Natural killer cell (primary cell): ENCODE results near the gene APBA2. TPM values are rescaled to one million over a fixed set of nuclear protein-coding genes. Genes with fewer than 3 reads are reported as not detected.

Source experiments
- ATAC-seq, 3 donors: fragments of 150-1000 bp in 2 of 3; fragments of 200-7000 bp in 1 of 3; cut with Tn5 transposase; 1 replicate in 1 of 3; 2 replicates in 2 of 3; pipeline ENCODE4 v1.10.0; 2021; ENCODE audit warnings: mild to moderate bottlenecking in 2 of 3, moderate library complexity in 2 of 3
- DNase-seq, 2 donors: peaks; one replicate each; pipeline versions ENCODE4 v3.0.0 to v3.0.0-alpha.2; 2013 to 2021; ENCODE audit warnings: mixed read lengths in 1 of 2
- H3K27ac ChIP-seq: one replicate; pipeline ENCODE4 v1.5.1; 2013; ENCODE audit warnings: mild to moderate bottlenecking, low read length
- H3K27me3 ChIP-seq: one replicate; pipeline ENCODE4 v1.6.1; 2013; ENCODE audit warnings: low read length; ENCODE audit not compliant: control insufficient read depth, insufficient read depth
- H3K36me3 ChIP-seq: one replicate; pipeline ENCODE4 v1.6.1; 2013; ENCODE audit warnings: low read length; ENCODE audit not compliant: control insufficient read depth, insufficient read depth
- H3K4me1 ChIP-seq: one replicate; pipeline ENCODE4 v1.6.1; 2013; ENCODE audit warnings: low read length; ENCODE audit not compliant: control insufficient read depth, insufficient read depth
- H3K4me3 ChIP-seq: one replicate; pipeline ENCODE4 v1.5.1; 2013; ENCODE audit warnings: low read length
- H3K9me3 ChIP-seq: one replicate; pipeline ENCODE4 v1.6.1; 2013; ENCODE audit warnings: low read length; ENCODE audit not compliant: control insufficient read depth, insufficient read depth
- H3K27ac Mint-ChIP-seq, 2 donors: one replicate each; pipeline ENCODE4 v1.8.0; 2022; ENCODE audit warnings: mild to moderate bottlenecking in 2 of 2, mixed read lengths in 2 of 2, moderate library complexity in 1 of 2
- H3K27me3 Mint-ChIP-seq, 2 donors: one replicate each; pipeline ENCODE4 v1.8.0; 2022; ENCODE audit warnings: low read depth in 2 of 2, mixed read lengths in 2 of 2
- H3K36me3 Mint-ChIP-seq: one replicate; pipeline ENCODE4 v1.8.0; 2022; ENCODE audit warnings: mixed read lengths
- H3K4me1 Mint-ChIP-seq, 2 donors: one replicate each; pipeline ENCODE4 v1.8.0; 2022; ENCODE audit warnings: mixed read lengths in 2 of 2
- H3K4me3 Mint-ChIP-seq: one replicate; pipeline ENCODE4 v1.8.0; 2022; ENCODE audit warnings: mild to moderate bottlenecking, moderate library complexity, mixed read lengths
- H3K9me3 Mint-ChIP-seq, 2 donors: one replicate each; pipeline ENCODE4 v1.8.0; 2022; ENCODE audit warnings: mixed read lengths in 2 of 2
- CTCF ChIP-seq: fragments of 200-600 bp; IDR thresholded peaks from one replicate; pipeline ENCODE4 v1.8.0; 2022; ENCODE audit warnings: antibody characterized with exemption
- WGBS: methylation state at CpG from one replicate; pipeline ENCODE4 v1.1.7; 2013; ENCODE audit warnings: missing lambda C conversion rate; ENCODE audit not compliant: insufficient coverage; 5-methylcytosine and 5-hydroxymethylcytosine counted together
- intact Hi-C: fragments of 100-400 bp; cut with micrococcal nuclease; formaldehyde crosslinking; loops from one replicate; pipeline ENCODE4 v1.14.2; 2022
- total RNA-seq, 4 donors: library from RNA; stranded (reverse); fragments of 120-200 nt in 1 of 4; gene quantifications; one replicate each; pipeline versions ENCODE4 v1.2.3 to v1.2.4, GENCODE V29; 2013 to 2022

The APBA2 gene
- total RNA-seq, 3 donors from 2014 or later (not counting 1 experiment from before 2014, with no cell fraction given) = 96.4 to 119 (median 97.9) TPM

- ATAC-seq = no peak
- WGBS = 61% methylated on average over 23 of the region's 23 CpGs
- intact Hi-C loops = no loop called here
These were observed 246.2 kb downstream of the APBA2 start for GRCh38 chr15:29131840-29132420.

GRCh38 chr15:29132735-29133181 lies 247.0 kb downstream of the APBA2 start:
- peaks cover 0 to 8% of the 10 kb centered on the region in 2 donors for H3K4me1 Mint-ChIP-seq
- H3K27me3 Mint-ChIP-seq = peaks cover 0 to 9% of the 10 kb centered on the region in 2 donors
- 85% methylated on average over 14 of the region's 14 CpGs for WGBS
- no peak for TF ChIP-seq CTCF
- H3K4me3 ChIP-seq = no peak overlapping the region
- H3K27ac ChIP-seq = no peak overlapping the region
- intact Hi-C loops = no loop called here
- no peaks in the 10 kb centered on the region for H3K36me3 Mint-ChIP-seq
- no peaks in the 10 kb centered on the region for H3K4me1 ChIP-seq
- H3K36me3 ChIP-seq = no peaks in the 10 kb centered on the region
- DNase-seq (no peak), ATAC-seq (no peak)
- no peaks in the 10 kb centered on the region for H3K27me3 ChIP-seq
- H3K4me3 Mint-ChIP-seq = no peak overlapping the region
- H3K9me3 ChIP-seq = no peaks in the 10 kb centered on the region
- H3K27ac Mint-ChIP-seq = no peak overlapping the region
- H3K9me3 Mint-ChIP-seq = no peaks in the 10 kb centered on the region

More at GRCh38 chr15:29131840-29132420, 246.2 kb downstream of the APBA2 start:
- no peaks in the 10 kb centered on the region for H3K4me1 ChIP-seq
- no peak for DNase-seq
- Mint-ChIP-seq H3K36me3 (no peaks in the 10 kb centered on the region), H3K4me3 (no peak overlapping the region), H3K27ac (no peak overlapping the region), H3K4me1 (peaks cover 0 to 8% of the 10 kb centered on the region in 2 donors), H3K27me3 (peaks cover 0 to 9% of the 10 kb centered on the region in 2 donors), H3K9me3 (no peaks in the 10 kb centered on the region)
- H3K36me3 ChIP-seq = no peaks in the 10 kb centered on the region
- H3K9me3 ChIP-seq = no peaks in the 10 kb centered on the region
- H3K27me3 ChIP-seq = no peaks in the 10 kb centered on the region
- H3K4me3 ChIP-seq = no peak overlapping the region
- no peak for TF ChIP-seq CTCF
- H3K27ac ChIP-seq = no peak overlapping the region

GRCh38 chr15:29133321-29133720 lies 247.5 kb downstream of the APBA2 start:
- Mint-ChIP-seq H3K27ac (no peak overlapping the region), H3K4me1 (peaks cover 0 to 8% of the 10 kb centered on the region in 2 donors), H3K9me3 (no peaks in the 10 kb centered on the region), H3K36me3 (no peaks in the 10 kb centered on the region), H3K4me3 (no peak overlapping the region), H3K27me3 (peaks cover 0 to 11% of the 10 kb centered on the region in 2 donors)
- Histone ChIP-seq H3K27ac (no peak overlapping the region), H3K27me3 (no peaks in the 10 kb centered on the region), H3K36me3 (no peaks in the 10 kb centered on the region), H3K9me3 (no peaks in the 10 kb centered on the region), H3K4me1 (no peaks in the 10 kb centered on the region), H3K4me3 (no peak overlapping the region)
- ATAC-seq = no peak
- intact Hi-C loops = no loop called here
- WGBS = 88% methylated on average over 7 of the region's 8 CpGs
- no peak for TF ChIP-seq CTCF
- DNase-seq = no peak

- H3K9me3 ChIP-seq = no peaks in the 10 kb centered on the region
- intact Hi-C loops = no loop called here
- TF ChIP-seq CTCF = no peak
- no peaks in the 10 kb centered on the region for H3K9me3 Mint-ChIP-seq
- ATAC-seq (no peak), DNase-seq (no peak)
- H3K36me3 Mint-ChIP-seq = no peaks in the 10 kb centered on the region
- H3K27ac Mint-ChIP-seq = no peak overlapping the region
- H3K27me3 ChIP-seq = no peaks in the 10 kb centered on the region
- H3K4me3 ChIP-seq = no peak overlapping the region
- no peak overlapping the region for H3K27ac ChIP-seq
- H3K36me3 ChIP-seq = no peaks in the 10 kb centered on the region
- H3K27me3 Mint-ChIP-seq = peaks cover 0 to 14% of the 10 kb centered on the region in 2 donors
- no peak overlapping the region for H3K4me3 Mint-ChIP-seq
- no peaks in the 10 kb centered on the region for H3K4me1 ChIP-seq
- WGBS = 92% methylated on average over 5 of the region's 5 CpGs
- peaks cover 0 to 8% of the 10 kb centered on the region in 2 donors for H3K4me1 Mint-ChIP-seq
These were observed 248.0 kb downstream of the APBA2 start for GRCh38 chr15:29133791-29134190.
